H9 (cell line): ENCODE measurements around the gene EXOG. TPM values are rescaled to one million over a fixed set of nuclear protein-coding genes. Genes with fewer than 3 reads are reported as not detected.

Experiments used
- DNase-seq: peaks from one replicate; pipeline ENCODE4 v3.0.0-alpha.2; 2017
- H2AFZ ChIP-seq: one replicate; pipeline ENCODE4 v1.6.1; 2013; ENCODE audit warnings: mild to moderate bottlenecking, low read length, control low read depth, moderate library complexity
- H2AK5ac ChIP-seq: 2 replicates; pipeline ENCODE4 v1.6.1; 2013; ENCODE audit warnings: low read length, control low read depth, mixed read lengths; ENCODE audit not compliant: insufficient read length
- H2BK120ac ChIP-seq: one replicate; pipeline ENCODE4 v1.6.1; 2013; ENCODE audit warnings: low read depth, mild to moderate bottlenecking, low read length, control low read depth, inconsistent platforms; ENCODE audit not compliant: poor library complexity, severe bottlenecking
- H2BK12ac ChIP-seq: 2 replicates; pipeline ENCODE4 v1.6.1; 2013; ENCODE audit warnings: low read length, control low read depth, mixed read lengths, low read depth; ENCODE audit not compliant: insufficient read length
- H2BK15ac ChIP-seq: 2 replicates; pipeline ENCODE4 v1.6.1; 2013; ENCODE audit warnings: low read depth, low read length, control low read depth
- H2BK20ac ChIP-seq: one replicate; pipeline ENCODE4 v1.6.1; 2013; ENCODE audit warnings: low read depth, mild to moderate bottlenecking, low read length, control low read depth, inconsistent platforms; ENCODE audit not compliant: poor library complexity, severe bottlenecking
- H2BK5ac ChIP-seq: 2 replicates; pipeline ENCODE4 v1.6.1; 2013; ENCODE audit warnings: low read length, control low read depth, mixed read lengths; ENCODE audit not compliant: insufficient read length
- H3K14ac ChIP-seq: 2 replicates; pipeline ENCODE4 v1.6.1; 2013; ENCODE audit warnings: low read length, control low read depth; ENCODE audit not compliant: insufficient read depth
- H3K18ac ChIP-seq: 2 replicates; pipeline ENCODE4 v1.6.1; 2013; ENCODE audit warnings: low read depth, mild to moderate bottlenecking, mixed read lengths, low read length, control low read depth; ENCODE audit not compliant: insufficient read length
- H3K23ac ChIP-seq: 2 replicates; pipeline ENCODE4 v1.6.1; 2013; ENCODE audit warnings: low read length, control low read depth, mixed read lengths, low read depth; ENCODE audit not compliant: insufficient read length
- H3K23me2 ChIP-seq: 2 replicates; pipeline ENCODE4 v1.6.1; 2013; ENCODE audit warnings: low read depth, mild to moderate bottlenecking, mixed read lengths, low read length, control low read depth; ENCODE audit not compliant: insufficient read length, poor library complexity, severe bottlenecking
- H3K27ac ChIP-seq: 2 replicates; pipeline ENCODE4 v1.5.1; 2013; ENCODE audit warnings: low read length, control low read depth, mixed read lengths, low read depth; ENCODE audit not compliant: insufficient read length
- H3K27me3 ChIP-seq: 2 replicates; pipeline ENCODE4 v1.6.1; 2013; ENCODE audit warnings: low read length, control low read depth, inconsistent platforms; ENCODE audit not compliant: insufficient read depth
- H3K4ac ChIP-seq: 2 replicates; pipeline ENCODE4 v1.6.1; 2013; ENCODE audit warnings: low read depth, mild to moderate bottlenecking, control low read depth, inconsistent platforms, low read length, moderate library complexity
- H3K4me1 ChIP-seq: 2 replicates; pipeline ENCODE4 v1.6.1; 2013; ENCODE audit warnings: low read length, control low read depth, inconsistent platforms; ENCODE audit not compliant: insufficient read depth
- H3K4me2 ChIP-seq: 2 replicates; pipeline ENCODE4 v1.6.1; 2013; ENCODE audit warnings: low read length, control low read depth, mixed read lengths; ENCODE audit not compliant: insufficient read length, insufficient read depth
- H3K56ac ChIP-seq: 2 replicates; pipeline ENCODE4 v1.6.1; 2013; ENCODE audit warnings: low read depth, mild to moderate bottlenecking, mixed read lengths, low read length, control low read depth; ENCODE audit not compliant: insufficient read length
- H3K79me1 ChIP-seq: 2 replicates; pipeline ENCODE4 v1.6.1; 2013; ENCODE audit warnings: low read depth, mild to moderate bottlenecking, moderate library complexity, low read length, control low read depth, inconsistent platforms; ENCODE audit not compliant: insufficient read depth, poor library complexity, severe bottlenecking
- H3K79me2 ChIP-seq: 2 replicates; pipeline ENCODE4 v1.6.1; 2013; ENCODE audit warnings: low read length, control low read depth, inconsistent platforms; ENCODE audit not compliant: insufficient read depth
- H3K9ac ChIP-seq: 2 replicates; pipeline ENCODE4 v1.6.1; 2013; ENCODE audit warnings: low read length, control low read depth, mixed read lengths; ENCODE audit not compliant: insufficient read length; ENCODE audit errors: extremely low read depth
- H3K9me3 ChIP-seq: one replicate; pipeline ENCODE4 v1.6.1; 2013; ENCODE audit warnings: low read depth, low read length, inconsistent platforms; ENCODE audit not compliant: control insufficient read depth
- H3T11ph ChIP-seq: one replicate; pipeline ENCODE4 v1.6.1; 2013; ENCODE audit warnings: mild to moderate bottlenecking, low read length, control low read depth, inconsistent platforms
- H4K20me1 ChIP-seq: one replicate; pipeline ENCODE4 v1.6.1; 2013; ENCODE audit not compliant: control insufficient read depth, insufficient read length, insufficient read depth
- H4K5ac ChIP-seq: 2 replicates; pipeline ENCODE4 v1.6.1; 2013; ENCODE audit warnings: low read depth, mild to moderate bottlenecking, mixed read lengths, low read length, control low read depth; ENCODE audit not compliant: insufficient read length
- H4K8ac ChIP-seq: replicated peaks from 2 replicates; pipeline ENCODE4 v1.6.1; 2013; ENCODE audit warnings: low read length, control low read depth, mixed read lengths, low read depth; ENCODE audit not compliant: insufficient read length
- H4K91ac ChIP-seq: 2 replicates; pipeline ENCODE4 v1.6.1; 2013; ENCODE audit warnings: low read depth, mild to moderate bottlenecking, moderate library complexity, mixed read lengths, low read length, control low read depth; ENCODE audit not compliant: insufficient read length
- H3K27ac Mint-ChIP-seq, 3 experiments: 2 replicates in 2 of 3; 3 replicates in 1 of 3; pipeline ENCODE4 v1.8.0; 2020 to 2021; ENCODE audit warnings: mixed read lengths in 3 of 3, mild to moderate bottlenecking in 1 of 3, moderate library complexity in 1 of 3
- H3K27me3 Mint-ChIP-seq: 2 replicates; pipeline ENCODE4 v1.8.0; 2021; ENCODE audit warnings: low read depth, mild to moderate bottlenecking, moderate library complexity, mixed read lengths
- H3K36me3 Mint-ChIP-seq, 3 experiments: 2 replicates in 2 of 3; 3 replicates in 1 of 3; pipeline ENCODE4 v1.8.0; 2020 to 2021; ENCODE audit warnings: low read depth in 3 of 3, mixed read lengths in 3 of 3; ENCODE audit not compliant: insufficient read depth in 1 of 3
- H3K4me1 Mint-ChIP-seq, 2 experiments: 2 replicates each; pipeline ENCODE4 v1.8.0; 2020; ENCODE audit warnings: mixed read lengths in 2 of 2
- H3K4me3 Mint-ChIP-seq, 2 experiments: 2 replicates in 1 of 2; 3 replicates in 1 of 2; pipeline ENCODE4 v1.8.0; 2020 to 2021; ENCODE audit warnings: mild to moderate bottlenecking in 2 of 2, mixed read lengths in 2 of 2, moderate library complexity in 1 of 2
- H3K9me3 Mint-ChIP-seq, 2 experiments: 2 replicates in 1 of 2; 3 replicates in 1 of 2; pipeline ENCODE4 v1.8.0; 2020; ENCODE audit warnings: mild to moderate bottlenecking in 2 of 2, mixed read lengths in 2 of 2, moderate library complexity in 1 of 2
- CTCF ChIP-seq: fragments of 200-600 bp; sonication (generic); conservative IDR thresholded peaks from 3 replicates; pipeline ENCODE4 v1.8.0; 2021; ENCODE audit warnings: antibody characterized with exemption, mild to moderate bottlenecking
- WGBS: extraction: QIAGEN DNeasy Blood & Tissue Kit; methylation state at CpG from one replicate; pipeline ENCODE4 v1.1.7; 2013; ENCODE audit warnings: missing lambda C conversion rate, low lambda C conversion rate, mixed read lengths; ENCODE audit not compliant: insufficient read length; ENCODE audit errors: extremely low coverage; 5-methylcytosine and 5-hydroxymethylcytosine counted together
- total RNA-seq: library from RNA; stranded (reverse); gene quantifications from 2 replicates; pipeline ENCODE4 v1.2.1, GENCODE V29; 2021

EXOG gene
- total RNA-seq, 1 experiment from 2014 or later, result 14.1 TPM

DNA sequence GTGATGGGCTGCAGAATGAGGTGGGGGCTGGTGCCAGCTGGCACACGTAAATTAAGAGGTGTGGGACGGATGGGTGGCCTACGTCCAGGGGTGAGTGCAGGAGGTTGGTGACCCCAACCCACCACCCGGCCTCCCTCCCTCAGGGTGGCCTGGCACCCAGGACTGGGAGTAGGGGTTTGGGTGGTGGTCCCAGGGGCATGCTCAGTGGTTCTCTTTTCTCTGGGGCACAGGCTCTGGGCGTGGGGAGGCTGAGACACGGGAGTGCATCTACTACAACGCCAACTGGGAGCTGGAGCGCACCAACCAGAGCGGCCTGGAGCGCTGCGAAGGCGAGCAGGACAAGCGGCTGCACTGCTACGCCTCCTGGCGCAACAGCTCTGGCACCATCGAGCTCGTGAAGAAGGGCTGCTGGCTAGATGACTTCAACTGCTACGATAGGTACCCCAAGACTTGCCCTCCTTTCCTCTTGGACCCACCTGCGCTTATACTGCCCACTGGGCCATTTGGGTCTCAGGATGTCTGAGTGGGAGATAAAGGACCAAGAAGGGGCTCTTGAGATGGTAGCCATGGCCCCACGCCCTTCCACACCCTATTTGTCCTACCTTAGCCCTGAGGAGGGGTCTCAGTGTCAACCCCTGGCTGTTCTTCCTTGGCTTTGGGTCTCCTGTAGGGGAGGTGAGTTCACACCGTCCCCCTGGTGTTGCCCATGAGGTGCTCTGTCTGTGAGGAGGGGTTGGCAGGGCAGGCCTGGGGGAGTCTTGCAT, 18.9 kb upstream of the EXOG start:
- peak overlapping the region in 2 of 3 experiments; percentile 49 to 73; a peak in 3 of 7 replicates for H3K27ac Mint-ChIP-seq

More for the DNA sequence above, 18.9 kb upstream of the EXOG start:
- Histone ChIP-seq H3K4ac (no peak overlapping the region), H3K23me2 (no peaks in the 10 kb centered on the region), H3K9ac (no peak overlapping the region), H3K18ac (no peak overlapping the region), H2BK12ac (no peak overlapping the region), H3K4me2 (no peak overlapping the region), H2BK15ac (no peak overlapping the region), H4K91ac (no peak overlapping the region), H4K5ac (no peak overlapping the region), H3K14ac (no peak overlapping the region), H3K79me1 (peaks cover 3% of the 10 kb centered on the region), H3K9me3 (no peaks in the 10 kb centered on the region), H3K27ac (no peak overlapping the region), H3K23ac (no peak overlapping the region), H3K56ac (no peak overlapping the region), H3T11ph (no peak overlapping the region), H2BK5ac (no peak overlapping the region), H2AK5ac (no peak overlapping the region), H2BK120ac (no peak overlapping the region), H3K27me3 (no peaks in the 10 kb centered on the region), H3K4me1 (no peaks in the 10 kb centered on the region), H2BK20ac (no peak overlapping the region), H4K20me1 (peaks cover 2% of the 10 kb centered on the region), H4K8ac (no peak overlapping the region), H3K79me2 (peaks cover 19% of the 10 kb centered on the region; the same call in 1 of the 2 replicates), H2AFZ (no peak overlapping the region)
- H3K4me1 Mint-ChIP-seq, result peaks cover 14 to 15% of the 10 kb centered on the region in 2 experiments
- H3K9me3 Mint-ChIP-seq, result no peaks in the 10 kb centered on the region
- H3K36me3 Mint-ChIP-seq, result peaks cover 28 to 46% (median 46%) of the 10 kb centered on the region in 3 experiments
- WGBS, result no CpG with 5 or more reads among the region's 21 CpGs
- no peak overlapping the region for H3K4me3 Mint-ChIP-seq
- TF ChIP-seq CTCF, result no peak
- no peaks in the 10 kb centered on the region; the same call in 1 of the 2 replicates for H3K27me3 Mint-ChIP-seq
- DNase-seq, result no peak
